Retinal pigment epithelial cell (primary cell): ENCODE measurements around the gene MAP4K1.

ENCODE experiments used
- DNase-seq: peaks from one replicate; pipeline ENCODE4 v3.0.0-alpha.2; 2010; ENCODE audit warnings: low read depth
- H3K4me3 ChIP-seq: 2 replicates; pipeline ENCODE4 v1.5.1; 2011; ENCODE audit warnings: mild to moderate bottlenecking, low read length, control low read depth, moderate library complexity
- TF ChIP-seq, protein P1 (sequence below): conservative IDR thresholded peaks from 2 replicates; pipeline ENCODE4 v1.5.1; 2011; ENCODE audit warnings: low read depth, low read length, control low read depth, inconsistent platforms

MAP4K1 gene

DNA sequence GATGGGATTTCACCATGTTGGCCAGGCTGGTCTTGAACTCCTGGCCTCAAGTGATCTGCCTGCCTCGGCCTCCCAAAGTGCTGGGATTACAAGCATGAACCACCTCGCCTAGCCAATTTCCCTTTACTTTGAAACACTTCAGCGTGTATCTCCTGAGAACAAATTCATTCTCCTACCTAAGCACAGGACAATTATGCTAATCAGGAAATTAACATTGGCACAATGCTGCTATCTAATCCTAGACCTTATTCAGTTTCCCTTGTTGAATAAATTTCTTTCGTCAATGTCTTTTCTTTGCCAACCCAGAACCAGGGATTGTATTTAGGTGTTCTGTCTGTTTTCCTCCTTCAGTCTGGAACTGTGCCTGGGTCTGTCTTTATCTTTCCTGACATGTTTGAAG is 67.8 kb downstream of the MAP4K1 start:
- DNase-seq, result no peak
- TF ChIP-seq, protein P1, sequence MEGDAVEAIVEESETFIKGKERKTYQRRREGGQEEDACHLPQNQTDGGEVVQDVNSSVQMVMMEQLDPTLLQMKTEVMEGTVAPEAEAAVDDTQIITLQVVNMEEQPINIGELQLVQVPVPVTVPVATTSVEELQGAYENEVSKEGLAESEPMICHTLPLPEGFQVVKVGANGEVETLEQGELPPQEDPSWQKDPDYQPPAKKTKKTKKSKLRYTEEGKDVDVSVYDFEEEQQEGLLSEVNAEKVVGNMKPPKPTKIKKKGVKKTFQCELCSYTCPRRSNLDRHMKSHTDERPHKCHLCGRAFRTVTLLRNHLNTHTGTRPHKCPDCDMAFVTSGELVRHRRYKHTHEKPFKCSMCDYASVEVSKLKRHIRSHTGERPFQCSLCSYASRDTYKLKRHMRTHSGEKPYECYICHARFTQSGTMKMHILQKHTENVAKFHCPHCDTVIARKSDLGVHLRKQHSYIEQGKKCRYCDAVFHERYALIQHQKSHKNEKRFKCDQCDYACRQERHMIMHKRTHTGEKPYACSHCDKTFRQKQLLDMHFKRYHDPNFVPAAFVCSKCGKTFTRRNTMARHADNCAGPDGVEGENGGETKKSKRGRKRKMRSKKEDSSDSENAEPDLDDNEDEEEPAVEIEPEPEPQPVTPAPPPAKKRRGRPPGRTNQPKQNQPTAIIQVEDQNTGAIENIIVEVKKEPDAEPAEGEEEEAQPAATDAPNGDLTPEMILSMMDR, result no peak

DNA sequence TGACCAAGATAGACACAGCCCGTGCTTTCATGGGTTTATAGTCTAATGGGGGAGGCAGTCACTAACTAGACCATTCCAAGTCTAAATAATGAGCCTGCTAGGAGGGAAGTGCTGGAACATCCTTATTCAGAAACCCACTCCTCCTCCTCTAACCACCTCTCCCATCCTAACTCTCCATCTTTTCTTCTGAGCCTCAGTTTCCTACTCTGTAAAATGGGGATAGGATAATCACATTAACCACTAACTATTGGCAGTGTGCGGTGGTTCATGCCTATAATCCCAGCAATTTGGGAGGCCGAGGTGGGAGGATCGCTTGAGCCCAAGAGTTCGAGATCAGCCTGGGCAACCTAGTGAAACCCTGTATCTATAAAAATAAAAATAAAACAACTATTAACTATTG is 68.7 kb downstream of the MAP4K1 start:
- TF ChIP-seq, protein P1, result no peak
- DNase-seq, result no peak
- no peak overlapping the region for H3K4me3 ChIP-seq

More for the DNA sequence above, 67.8 kb downstream of the MAP4K1 start:
- no peak overlapping the region for H3K4me3 ChIP-seq

DNA sequence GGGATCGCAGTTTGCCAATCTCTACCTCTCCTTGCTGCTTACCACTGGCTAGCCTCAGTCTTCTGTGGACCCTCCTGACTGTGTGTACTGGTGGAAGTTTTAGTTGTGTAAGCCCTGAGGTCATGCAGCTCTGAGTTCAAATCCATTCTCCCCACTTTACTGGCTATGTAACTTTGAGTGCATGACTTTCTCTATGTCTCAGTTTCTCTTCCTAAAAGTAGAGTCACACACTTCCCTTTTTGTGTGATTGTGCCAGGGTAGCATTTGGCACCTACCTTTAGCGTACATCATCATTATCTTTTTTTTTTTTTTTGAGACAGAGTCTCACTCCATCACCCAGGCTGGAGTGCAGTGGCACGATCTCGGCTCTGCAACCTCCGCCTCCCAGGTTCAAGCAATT is 70.3 kb downstream of the MAP4K1 start:
- H3K4me3 ChIP-seq, result no peak overlapping the region
- TF ChIP-seq, protein P1, result no peak
- no peak for DNase-seq

DNA sequence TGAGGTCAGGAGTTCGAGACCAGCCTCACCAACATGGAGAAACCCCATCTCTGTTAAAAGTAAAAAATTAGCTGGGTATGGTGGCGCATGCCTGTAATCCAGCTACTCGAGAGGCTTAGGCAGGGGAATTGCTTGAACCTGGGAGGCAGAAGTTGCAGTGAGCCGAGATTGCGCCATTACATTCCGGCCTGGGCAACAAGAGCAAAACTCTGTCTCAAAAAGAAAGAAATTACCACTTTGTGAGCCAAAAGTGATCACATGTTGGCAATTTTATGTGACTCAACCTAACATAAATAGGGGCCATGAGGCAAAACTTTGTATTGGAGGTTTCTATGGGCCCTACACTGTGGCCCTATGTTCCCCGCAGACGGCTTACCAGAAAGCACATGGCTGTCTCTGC is 72.2 kb downstream of the MAP4K1 start:
- DNase-seq, result no peak
- H3K4me3 ChIP-seq, result no peak overlapping the region
- TF ChIP-seq, protein P1, result no peak

DNA sequence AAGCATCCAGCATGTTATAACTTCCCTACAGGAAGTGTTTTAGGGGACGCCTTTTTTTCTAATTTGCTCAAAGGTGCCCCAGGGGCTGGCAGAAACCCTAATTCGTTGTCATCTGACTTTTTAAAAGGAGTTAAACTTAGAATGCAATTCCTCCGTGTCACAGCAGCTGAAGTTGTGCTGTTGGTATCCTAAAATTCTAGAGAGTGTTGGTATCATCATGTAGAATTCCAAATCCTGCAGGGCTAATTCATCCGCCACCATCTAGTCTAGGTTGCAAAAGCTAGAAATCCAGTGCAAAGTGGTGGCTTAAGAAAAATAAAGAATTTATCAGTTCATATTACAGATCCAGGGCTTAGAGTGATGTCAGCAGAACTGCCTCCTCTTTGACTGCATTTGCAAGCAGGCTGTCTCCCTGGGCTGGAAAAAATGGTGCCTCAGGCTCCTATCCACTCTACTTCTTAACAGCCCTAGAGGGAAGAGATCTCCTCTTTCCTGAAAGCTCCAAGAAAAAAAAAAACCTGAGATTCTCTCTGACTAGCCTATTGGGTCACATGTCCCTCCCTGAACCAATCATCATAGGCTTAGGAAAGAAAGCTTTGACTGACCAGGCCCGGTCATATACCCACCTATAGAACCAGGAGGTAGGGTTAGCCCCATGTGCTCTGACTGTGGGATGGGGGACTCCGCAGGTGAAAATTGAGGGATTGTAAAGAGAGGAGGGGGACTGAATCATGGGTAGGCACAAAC is 73.0 kb downstream of the MAP4K1 start:
- no peak for DNase-seq
- TF ChIP-seq, protein P1, result peak; percentile 61
- H3K4me3 ChIP-seq, result no peak overlapping the region

DNA sequence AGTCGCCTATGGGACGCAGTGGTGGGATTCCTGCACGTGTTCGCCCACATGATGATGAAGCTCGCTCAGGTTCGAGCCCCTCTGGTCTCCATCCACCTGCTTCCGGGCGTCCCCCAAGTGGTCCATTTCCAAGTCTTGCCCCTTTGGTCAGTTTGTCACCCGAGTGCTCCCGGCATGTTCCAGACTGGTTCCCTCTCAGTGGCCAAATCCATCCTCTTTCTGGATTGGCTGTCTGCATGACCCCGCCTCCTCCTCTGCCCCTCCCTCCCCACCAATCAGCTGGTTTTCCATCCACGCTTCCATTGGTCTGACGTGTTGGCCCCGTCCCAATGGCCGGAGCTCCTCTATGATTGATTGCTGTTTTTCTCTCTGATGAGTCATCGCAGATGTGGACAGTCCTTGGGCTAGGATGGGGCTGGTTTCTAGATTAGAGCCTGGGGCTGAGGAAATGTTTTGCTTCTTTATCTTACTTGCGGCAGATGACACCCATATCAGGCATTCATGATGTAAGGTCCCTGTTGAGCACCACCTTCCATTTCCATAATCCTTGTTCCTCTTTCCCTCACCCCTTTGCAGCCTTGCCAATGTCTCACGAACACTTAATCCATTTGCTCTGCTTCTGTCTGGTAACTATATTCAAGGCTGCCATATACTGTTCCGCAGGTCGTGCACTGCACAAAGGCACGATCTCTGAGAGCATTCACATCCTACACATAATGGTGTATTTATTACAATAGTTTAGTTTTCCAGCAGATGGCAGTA is 73.8 kb downstream of the MAP4K1 start:
- TF ChIP-seq, protein P1, result no peak
- peak overlapping the region; percentile 17 for H3K4me3 ChIP-seq
- peak; percentile 34 for DNase-seq
